ENCODE results near the gene SRGAP2B.
"Not testable (repeated sequence)": the region's sequence is repeated elsewhere in the genome, so short reads cannot be mapped to it uniquely, and the experiment has no call there.

DNA sequence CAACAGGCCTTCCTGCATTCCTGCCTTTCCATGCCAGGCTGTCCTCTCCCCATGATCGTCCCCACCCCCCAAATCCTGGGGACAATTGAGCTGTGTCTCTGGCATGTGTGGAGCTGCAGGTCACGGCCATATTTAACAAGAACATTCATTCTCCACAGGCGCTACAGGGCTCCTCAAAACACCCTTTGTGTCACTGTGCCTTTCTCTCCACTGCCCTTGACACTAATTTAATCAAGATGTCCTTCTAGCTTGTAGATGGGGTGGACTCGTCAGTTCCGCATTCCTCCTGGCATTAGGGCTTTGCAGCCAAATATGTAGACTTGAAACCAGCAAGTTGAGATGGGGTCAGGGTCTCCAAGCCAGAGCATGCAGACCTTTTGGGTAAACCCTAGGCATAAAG lies 163.0 kb downstream of the SRGAP2B start:
- not testable (repeated sequence) for TF ChIP-seq EZH2 (IDR thresholded peaks at IDR 0.05; ENCODE audit: borderline replicate concordance, low read depth, low read length, severe bottlenecking)
- TF ChIP-seq, protein P1, sequence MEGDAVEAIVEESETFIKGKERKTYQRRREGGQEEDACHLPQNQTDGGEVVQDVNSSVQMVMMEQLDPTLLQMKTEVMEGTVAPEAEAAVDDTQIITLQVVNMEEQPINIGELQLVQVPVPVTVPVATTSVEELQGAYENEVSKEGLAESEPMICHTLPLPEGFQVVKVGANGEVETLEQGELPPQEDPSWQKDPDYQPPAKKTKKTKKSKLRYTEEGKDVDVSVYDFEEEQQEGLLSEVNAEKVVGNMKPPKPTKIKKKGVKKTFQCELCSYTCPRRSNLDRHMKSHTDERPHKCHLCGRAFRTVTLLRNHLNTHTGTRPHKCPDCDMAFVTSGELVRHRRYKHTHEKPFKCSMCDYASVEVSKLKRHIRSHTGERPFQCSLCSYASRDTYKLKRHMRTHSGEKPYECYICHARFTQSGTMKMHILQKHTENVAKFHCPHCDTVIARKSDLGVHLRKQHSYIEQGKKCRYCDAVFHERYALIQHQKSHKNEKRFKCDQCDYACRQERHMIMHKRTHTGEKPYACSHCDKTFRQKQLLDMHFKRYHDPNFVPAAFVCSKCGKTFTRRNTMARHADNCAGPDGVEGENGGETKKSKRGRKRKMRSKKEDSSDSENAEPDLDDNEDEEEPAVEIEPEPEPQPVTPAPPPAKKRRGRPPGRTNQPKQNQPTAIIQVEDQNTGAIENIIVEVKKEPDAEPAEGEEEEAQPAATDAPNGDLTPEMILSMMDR (IDR thresholded peaks at IDR 0.05; ENCODE audit: borderline replicate concordance, extremely low read depth, low read length, poor library complexity, severe bottlenecking) = not testable (repeated sequence)
